Activated T-helper 1 cell treated with anti-CD3 and anti-CD28 coated beads, Interleukin-12 subunit alpha, Interleukin-12 subunit beta, Interleukin-2, Interleukin-4 antibody, amounts not matched to agents 30 ng/mL and 10 ng/mL and 1 ng/mL, durations not matched to agents 14 hours and 24 hours and 36 hours (primary cell): ENCODE data around the gene SEMA3D. TPM values are rescaled to one million over a fixed set of nuclear protein-coding genes. Genes with fewer than 3 reads are reported as not detected.
A peak's percentile ranks its signal among the peaks of the same experiment; 100 is the strongest.

Experiments
- DNase-seq: peaks from one replicate; pipeline ENCODE4 v3.0.0; 2021; ENCODE audit warnings: low spot score
- H3K27ac Mint-ChIP-seq: one replicate; pipeline ENCODE4 v1.8.0; 2021; ENCODE audit warnings: mild to moderate bottlenecking, mixed read lengths
- H3K27me3 Mint-ChIP-seq: one replicate; pipeline ENCODE4 v1.8.0; 2022; ENCODE audit warnings: mild to moderate bottlenecking, moderate library complexity, mixed read lengths; ENCODE audit not compliant: insufficient read depth
- H3K36me3 Mint-ChIP-seq: one replicate; pipeline ENCODE4 v1.8.0; 2021; ENCODE audit warnings: low read depth, mixed read lengths
- H3K4me1 Mint-ChIP-seq: one replicate; pipeline ENCODE4 v1.8.0; 2021; ENCODE audit warnings: low read depth, mixed read lengths
- H3K4me3 Mint-ChIP-seq: one replicate; pipeline ENCODE4 v1.8.0; 2021; ENCODE audit warnings: mild to moderate bottlenecking, moderate library complexity, mixed read lengths
- H3K9me3 Mint-ChIP-seq: one replicate; pipeline ENCODE4 v1.8.0; 2021; ENCODE audit warnings: mixed read lengths
- intact Hi-C: fragments of 100-400 bp; cut with micrococcal nuclease; formaldehyde crosslinking; loops from one replicate; pipeline ENCODE4 v1.15.1; 2024
- total RNA-seq: library from RNA; stranded (reverse); gene quantifications from 2 replicates; pipeline ENCODE4 v1.2.3, GENCODE V29; 2022

SEMA3D gene
- 0.60 and 0.64 TPM in 2 replicates for total RNA-seq

- intact Hi-C loops, result loop anchor here (2.0 kb wide), 1 partner anchor 370 kb away; no protein-coding TSS in a partner anchor
- Mint-ChIP-seq H3K27ac (peak within 1 kb of the TSS; percentile 23), H3K4me1 (no peaks in the 10 kb centered on the region), H3K27me3 (peaks cover 31% of the 10 kb centered on the region), H3K4me3 (no peak within 1 kb of the TSS), H3K9me3 (no peaks in the 10 kb centered on the region), H3K36me3 (no peaks in the 10 kb centered on the region)
- DNase-seq, result peak; percentile 2
Observed at GRCh38 chr7:85186521-85187241, at the start of gene SEMA3D. Gene SEMA3D (minus strand): TSS chr7:85187056. CDS start chr7:85121891, 65,165 bp downstream.

GRCh38 chr7:85234730-85235129 is 47.9 kb upstream of the SEMA3D start:
- Mint-ChIP-seq H3K4me1 (no peaks in the 10 kb centered on the region), H3K27me3 (no peaks in the 10 kb centered on the region), H3K36me3 (no peaks in the 10 kb centered on the region), H3K9me3 (no peaks in the 10 kb centered on the region), H3K27ac (no peak overlapping the region), H3K4me3 (no peak overlapping the region)
- intact Hi-C loops, result no loop called here
- DNase-seq, result no peak

GRCh38 chr7:85232068-85232467 is 45.2 kb upstream of the SEMA3D start:
- Mint-ChIP-seq H3K9me3 (no peaks in the 10 kb centered on the region), H3K36me3 (no peaks in the 10 kb centered on the region), H3K27ac (no peak overlapping the region), H3K27me3 (no peaks in the 10 kb centered on the region), H3K4me3 (no peak overlapping the region), H3K4me1 (no peaks in the 10 kb centered on the region)
- DNase-seq, result no peak
- intact Hi-C loops, result no loop called here

- no peaks in the 10 kb centered on the region for H3K9me3 Mint-ChIP-seq
- H3K4me3 Mint-ChIP-seq, result no peak overlapping the region
- no peak for DNase-seq
- H3K4me1 Mint-ChIP-seq, result no peaks in the 10 kb centered on the region
- no peaks in the 10 kb centered on the region for H3K27me3 Mint-ChIP-seq
- no peaks in the 10 kb centered on the region for H3K36me3 Mint-ChIP-seq
- intact Hi-C loops, result no loop called here
- no peak overlapping the region for H3K27ac Mint-ChIP-seq
Observed at GRCh38 chr7:85230623-85231022, 43.8 kb upstream of the SEMA3D start.

- intact Hi-C loops, result no loop called here
- no peak overlapping the region for H3K27ac Mint-ChIP-seq
- H3K27me3 Mint-ChIP-seq, result no peaks in the 10 kb centered on the region
- H3K9me3 Mint-ChIP-seq, result no peaks in the 10 kb centered on the region
- no peaks in the 10 kb centered on the region for H3K36me3 Mint-ChIP-seq
- H3K4me1 Mint-ChIP-seq, result no peaks in the 10 kb centered on the region
- H3K4me3 Mint-ChIP-seq, result no peak overlapping the region
- no peak for DNase-seq
Observed at GRCh38 chr7:85229544-85229943, 42.7 kb upstream of the SEMA3D start.

GRCh38 chr7:85226361-85227085 is 39.7 kb upstream of the SEMA3D start:
- H3K9me3 Mint-ChIP-seq, result no peaks in the 10 kb centered on the region
- H3K36me3 Mint-ChIP-seq, result no peaks in the 10 kb centered on the region
- H3K27ac Mint-ChIP-seq, result no peak overlapping the region
- intact Hi-C loops, result no loop called here
- no peaks in the 10 kb centered on the region for H3K4me1 Mint-ChIP-seq
- DNase-seq, result no peak
- H3K4me3 Mint-ChIP-seq, result no peak overlapping the region
- no peaks in the 10 kb centered on the region for H3K27me3 Mint-ChIP-seq

- no peak overlapping the region for H3K27ac Mint-ChIP-seq
- no peaks in the 10 kb centered on the region for H3K4me1 Mint-ChIP-seq
- H3K27me3 Mint-ChIP-seq, result no peaks in the 10 kb centered on the region
- no peak for DNase-seq
- intact Hi-C loops, result no loop called here
- no peaks in the 10 kb centered on the region for H3K9me3 Mint-ChIP-seq
- no peaks in the 10 kb centered on the region for H3K36me3 Mint-ChIP-seq
- no peak overlapping the region for H3K4me3 Mint-ChIP-seq
Observed at GRCh38 chr7:85224171-85224570, 37.3 kb upstream of the SEMA3D start.

- H3K4me1 Mint-ChIP-seq, result no peaks in the 10 kb centered on the region
- DNase-seq, result no peak
- no peaks in the 10 kb centered on the region for H3K9me3 Mint-ChIP-seq
- H3K36me3 Mint-ChIP-seq, result no peaks in the 10 kb centered on the region
- no peak overlapping the region for H3K27ac Mint-ChIP-seq
- intact Hi-C loops, result no loop called here
- H3K4me3 Mint-ChIP-seq, result no peak overlapping the region
- no peaks in the 10 kb centered on the region for H3K27me3 Mint-ChIP-seq
Observed at GRCh38 chr7:85222522-85222921, 35.7 kb upstream of the SEMA3D start.

- H3K36me3 Mint-ChIP-seq, result no peaks in the 10 kb centered on the region
- no peak overlapping the region for H3K27ac Mint-ChIP-seq
- H3K9me3 Mint-ChIP-seq, result no peaks in the 10 kb centered on the region
- intact Hi-C loops, result no loop called here
- no peak overlapping the region for H3K4me3 Mint-ChIP-seq
- H3K27me3 Mint-ChIP-seq, result no peaks in the 10 kb centered on the region
- no peaks in the 10 kb centered on the region for H3K4me1 Mint-ChIP-seq
- DNase-seq, result no peak
Observed at GRCh38 chr7:85221796-85222195, 34.9 kb upstream of the SEMA3D start.

- H3K4me3 Mint-ChIP-seq, result no peak overlapping the region
- H3K27ac Mint-ChIP-seq, result no peak overlapping the region
- H3K4me1 Mint-ChIP-seq, result no peaks in the 10 kb centered on the region
- H3K27me3 Mint-ChIP-seq, result no peaks in the 10 kb centered on the region
- no peaks in the 10 kb centered on the region for H3K36me3 Mint-ChIP-seq
- no peak for DNase-seq
- H3K9me3 Mint-ChIP-seq, result no peaks in the 10 kb centered on the region
- intact Hi-C loops, result no loop called here
Observed at GRCh38 chr7:85220651-85221050, 33.8 kb upstream of the SEMA3D start.

- no peaks in the 10 kb centered on the region for H3K27me3 Mint-ChIP-seq
- no peak for DNase-seq
- no peaks in the 10 kb centered on the region for H3K36me3 Mint-ChIP-seq
- H3K4me3 Mint-ChIP-seq, result no peak overlapping the region
- no peaks in the 10 kb centered on the region for H3K4me1 Mint-ChIP-seq
- no peaks in the 10 kb centered on the region for H3K9me3 Mint-ChIP-seq
- intact Hi-C loops, result no loop called here
- no peak overlapping the region for H3K27ac Mint-ChIP-seq
Observed at GRCh38 chr7:85220023-85220422, 33.2 kb upstream of the SEMA3D start.

GRCh38 chr7:85217085-85217484 is 30.2 kb upstream of the SEMA3D start:
- Mint-ChIP-seq H3K9me3 (no peaks in the 10 kb centered on the region), H3K36me3 (no peaks in the 10 kb centered on the region), H3K4me3 (no peak overlapping the region), H3K4me1 (no peaks in the 10 kb centered on the region), H3K27ac (no peak overlapping the region), H3K27me3 (no peaks in the 10 kb centered on the region)
- no peak for DNase-seq
- intact Hi-C loops, result no loop called here

- Mint-ChIP-seq H3K4me3 (no peak overlapping the region), H3K27ac (no peak overlapping the region), H3K36me3 (no peaks in the 10 kb centered on the region), H3K27me3 (no peaks in the 10 kb centered on the region), H3K4me1 (no peaks in the 10 kb centered on the region), H3K9me3 (no peaks in the 10 kb centered on the region)
- no peak for DNase-seq
- intact Hi-C loops, result no loop called here
Observed at GRCh38 chr7:85215098-85215497, 28.2 kb upstream of the SEMA3D start.
